AG09319 (cell line): ENCODE results near the gene GINS2.

Experiments used
- DNase-seq: peaks from one replicate; pipeline ENCODE4 v3.0.0-alpha.2; 2010; ENCODE audit warnings: low read depth; ENCODE audit errors: extremely low read depth
- CTCF ChIP-seq: IDR thresholded peaks from 2 replicates; pipeline ENCODE4 v1.5.1; 2011; ENCODE audit warnings: low read depth, mild to moderate bottlenecking, inconsistent platforms, low read length, moderate library complexity

Gene GINS2

GRCh38 chr16:85657267-85657650, 31.5 kb downstream of the GINS2 start:
- no peak for DNase-seq
- TF ChIP-seq CTCF = no peak

GRCh38 chr16:85656351-85657266, 32.1 kb downstream of the GINS2 start:
- DNase-seq = no peak
- no peak for TF ChIP-seq CTCF

- no peak for DNase-seq
- TF ChIP-seq CTCF = no peak
These were observed 33.3 kb downstream of the GINS2 start for GRCh38 chr16:85655216-85656129.

GRCh38 chr16:85654251-85655095, 34.3 kb downstream of the GINS2 start:
- no peak for DNase-seq
- no peak for TF ChIP-seq CTCF

- no peak for TF ChIP-seq CTCF
- DNase-seq = no peak
These were observed 35.4 kb downstream of the GINS2 start for GRCh38 chr16:85653290-85653891.

- no peak for TF ChIP-seq CTCF
- no peak for DNase-seq
These were observed 36.1 kb downstream of the GINS2 start for GRCh38 chr16:85652431-85653221.
